SK-MEL-5 (cell line): Measurements from ENCODE around the gene MRPS26. TPM values are rescaled to one million over a fixed set of nuclear protein-coding genes. Genes with fewer than 3 reads are reported as not detected.

ENCODE experiments used
- DNase-seq: peaks from one replicate; pipeline ENCODE4 v3.0.0-alpha.2; 2016; ENCODE audit warnings: low read depth, low spot score
- in situ Hi-C: cut with HindIII; loops from 2 replicates; pipeline ENCODE4 v1.10.0; 2016; ENCODE audit warnings: low sequenced_read_pairs, high pct_unique_total_duplicates, low pct_unique_long_range_greater_than_20kb
- total RNA-seq: library from RNA; depleted of rRNA; stranded (reverse); fragments of >200 nt; shearing (Covaris generic); gene quantifications from 2 replicates; pipeline ENCODE4 v1.2.3, GENCODE V29; 2014; rRNA removed

MRPS26 gene
- total RNA-seq, 1 experiment from 2014 or later = 82.3 TPM

DNA sequence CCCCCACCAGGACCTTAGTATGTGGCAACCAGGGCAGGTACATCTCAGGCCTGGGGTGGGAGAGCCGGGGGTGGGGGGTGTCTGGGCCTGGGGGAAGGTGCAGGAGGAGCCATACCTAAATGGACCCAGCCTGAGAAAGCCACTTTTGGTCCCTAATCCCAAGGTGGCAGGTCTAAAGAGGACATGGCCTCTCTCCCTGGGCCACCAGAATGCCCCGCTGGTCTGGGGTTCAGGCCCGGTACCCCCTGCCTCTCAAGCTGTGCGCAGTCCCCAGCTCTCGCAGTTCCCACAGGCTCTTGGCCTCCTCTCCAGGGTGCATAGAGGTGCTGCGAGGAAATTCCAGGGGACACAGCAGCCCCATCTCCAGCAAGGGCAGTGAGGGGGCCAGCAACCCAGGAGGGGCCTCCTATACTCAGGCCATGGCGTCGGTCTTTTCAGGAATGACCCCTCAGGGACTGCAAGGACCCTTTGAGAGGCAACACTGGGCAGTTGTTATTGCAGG lies 39.8 kb downstream of the MRPS26 start:
- no peak for DNase-seq
- in situ Hi-C loops = no loop called here

DNA sequence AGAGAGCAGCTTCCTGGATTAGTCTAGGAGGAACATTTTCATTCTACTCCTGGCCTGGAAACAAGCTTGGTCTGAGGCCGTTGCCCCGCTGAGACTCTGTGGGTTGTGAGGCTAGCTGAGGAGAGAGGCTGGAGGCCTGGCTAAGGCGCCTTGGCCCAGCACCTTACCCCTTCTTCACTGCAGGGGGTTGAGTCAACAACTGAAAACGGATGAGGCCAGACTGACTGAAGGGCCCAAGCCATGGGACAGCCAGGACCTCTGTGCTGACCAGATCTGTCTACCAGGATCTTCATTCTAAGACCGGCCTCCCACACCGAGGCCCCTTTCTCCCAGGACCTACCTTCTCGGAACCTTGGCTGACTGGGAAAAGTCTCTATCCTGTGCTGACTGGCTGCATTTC lies 42.2 kb downstream of the MRPS26 start:
- in situ Hi-C loops = no loop called here
- DNase-seq = no peak

DNA sequence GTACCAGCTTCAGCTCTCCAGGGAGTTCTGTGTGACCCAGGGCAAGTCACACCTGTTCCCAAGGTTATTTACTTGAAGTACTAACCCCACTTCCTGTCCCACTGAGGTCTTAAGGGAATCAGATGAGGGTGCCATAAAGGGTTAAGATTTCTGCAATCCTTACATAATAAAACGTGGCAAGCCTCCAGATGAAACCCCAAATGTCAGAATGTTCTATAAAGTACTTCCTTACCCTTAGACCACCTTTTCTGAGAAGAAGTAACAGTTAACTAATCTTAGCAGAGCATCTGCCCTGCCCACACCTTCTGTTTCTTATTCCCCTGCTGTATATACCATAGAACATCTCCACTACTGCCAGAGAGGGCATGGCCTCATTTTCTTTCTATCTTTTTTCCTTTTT lies 44.7 kb downstream of the MRPS26 start:
- no peak for DNase-seq
- in situ Hi-C loops = no loop called here

DNA sequence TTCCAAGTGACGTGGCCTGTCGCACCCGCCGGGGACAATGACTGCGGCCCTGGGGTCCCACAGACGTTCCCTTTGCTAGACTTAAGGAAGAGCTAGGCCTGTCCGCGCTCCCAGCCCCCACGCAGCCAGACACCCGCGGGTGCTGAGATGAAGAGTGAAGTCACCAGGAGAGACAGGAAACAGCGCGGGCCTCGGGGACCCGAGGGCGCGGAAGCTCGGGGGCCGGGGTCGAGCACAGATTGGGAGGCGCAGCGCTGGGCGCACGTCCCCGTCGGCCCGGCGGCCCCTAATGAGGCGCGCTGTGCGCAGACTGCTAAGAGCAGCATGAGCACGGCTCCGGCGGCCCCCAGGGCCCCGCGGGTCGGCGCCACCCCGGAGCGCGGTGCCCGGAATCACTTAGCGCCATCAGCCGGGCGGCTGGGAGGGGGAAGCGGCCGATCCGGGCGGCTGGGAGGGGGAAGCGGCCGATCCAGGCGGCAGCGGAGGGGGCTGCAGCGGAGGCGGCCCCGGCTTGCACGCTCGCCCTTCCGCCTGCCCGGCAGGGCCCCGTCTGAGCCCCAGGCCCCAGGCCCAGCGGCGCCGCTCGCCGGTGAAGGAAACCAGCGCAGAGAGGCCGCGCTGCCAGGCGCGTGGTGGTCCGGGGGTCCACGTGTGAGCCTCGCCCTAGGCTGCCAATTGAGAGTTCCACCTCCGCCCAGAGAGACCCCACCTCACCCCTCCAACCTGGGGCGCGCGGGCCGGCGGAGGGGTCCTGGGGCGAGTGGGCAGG lies 46.9 kb downstream of the MRPS26 start:
- in situ Hi-C loops = no loop called here
- DNase-seq = no peak

DNA sequence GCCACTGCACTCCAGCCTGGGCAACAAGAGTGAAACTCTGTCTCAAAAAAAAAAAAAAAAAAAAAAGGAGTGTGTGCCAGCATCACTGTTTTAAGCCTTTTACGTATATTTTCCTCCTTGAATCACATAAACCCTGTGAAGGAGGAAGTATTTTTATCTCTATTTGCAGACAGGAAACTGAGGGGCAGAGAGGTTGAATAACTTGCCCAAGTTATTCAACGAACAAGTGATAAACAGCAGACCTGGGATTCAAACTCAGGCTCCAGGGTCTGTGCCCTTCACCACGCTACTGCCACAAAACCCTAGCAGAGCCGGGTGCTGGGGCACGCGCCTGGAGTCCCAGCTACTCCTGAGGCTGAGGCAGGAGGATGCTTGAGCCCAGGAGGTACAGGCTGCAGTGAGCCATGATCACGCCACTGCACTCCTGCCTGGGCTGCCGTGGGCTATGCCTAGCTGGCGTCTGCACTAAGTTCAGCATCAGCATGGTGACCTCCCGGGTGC lies 48.1 kb downstream of the MRPS26 start:
- in situ Hi-C loops = no loop called here

DNA sequence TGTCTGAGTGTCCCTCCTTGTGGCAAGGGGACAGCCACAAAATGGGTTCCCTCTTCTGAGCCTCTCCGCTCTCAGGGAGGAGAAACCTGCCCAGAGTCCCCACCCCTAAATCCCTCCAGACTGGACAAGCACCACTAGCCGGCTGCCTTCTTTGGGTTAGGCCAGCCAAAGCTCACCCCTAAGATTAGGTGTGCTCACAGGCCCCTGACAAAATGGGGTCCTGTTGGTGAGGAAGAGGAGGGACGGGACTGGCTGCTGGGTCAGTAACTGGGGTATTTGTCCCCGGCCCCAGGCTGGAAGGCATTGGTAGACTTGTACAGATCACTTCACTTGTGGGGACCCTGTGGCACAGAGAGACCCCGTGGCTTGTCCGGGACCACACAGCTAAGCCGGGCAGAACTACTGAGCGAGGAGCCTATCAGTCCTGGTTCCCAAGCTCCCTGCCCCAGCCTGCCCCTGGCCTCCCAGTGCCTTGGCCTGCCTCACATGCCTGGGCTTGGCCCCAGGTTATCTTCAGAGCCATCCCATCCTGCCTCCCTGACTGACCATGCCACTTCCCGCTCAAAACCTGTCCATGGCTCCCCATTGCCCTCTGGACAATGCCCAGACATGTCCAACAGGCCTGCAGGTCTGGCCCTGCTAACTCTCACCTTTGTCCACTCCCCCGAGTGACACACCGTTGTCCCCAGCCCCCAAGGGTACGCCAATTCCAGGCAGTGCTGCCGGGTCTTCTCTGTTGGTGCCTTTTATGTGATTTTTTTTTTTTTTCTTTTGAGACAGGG lies 49.2 kb downstream of the MRPS26 start:
- DNase-seq = no peak
- in situ Hi-C loops = no loop called here

More for the DNA sequence above, 48.1 kb downstream of the MRPS26 start:
- DNase-seq = no peak

Other genes starting within 250 kb of the MRPS26 start
- gene CPXM1, start 245.4 kb upstream of the MRPS26 start, total RNA-seq = 0.48 and 0.98 TPM in 2 replicates
- gene C20orf141, start 231.1 kb upstream of the MRPS26 start, total RNA-seq = 0.88 TPM in 1 of 2 replicates, not detected in the other
- gene TMEM239, start 229.7 kb upstream of the MRPS26 start, total RNA-seq = not detected in 2 replicates
- gene PCED1A, start 205.4 kb upstream of the MRPS26 start, total RNA-seq = 17.2 and 22.6 TPM in 2 replicates
- 39.0 and 39.7 TPM in 2 replicates for gene VPS16, start 205.3 kb upstream of the MRPS26 start, total RNA-seq
- 35.2 and 45.5 TPM in 2 replicates for gene PTPRA, start 172.6 kb upstream of the MRPS26 start, total RNA-seq
- not detected in 2 replicates for gene GNRH2, start 2.4 kb upstream of the MRPS26 start, total RNA-seq
- gene OXT, start 25.6 kb downstream of the MRPS26 start, total RNA-seq = not detected in 2 replicates
- not detected in 2 replicates for gene AVP, start 38.7 kb downstream of the MRPS26 start, total RNA-seq
- 43.5 and 50.5 TPM in 2 replicates for gene FASTKD5, start 113.8 kb downstream of the MRPS26 start, total RNA-seq
- gene UBOX5, start 113.8 kb downstream of the MRPS26 start, total RNA-seq = 4.4 and 5.6 TPM in 2 replicates
- 5.1 and 5.2 TPM in 2 replicates for gene LZTS3, start 127.5 kb downstream of the MRPS26 start, total RNA-seq
- gene DDRGK1, start 158.6 kb downstream of the MRPS26 start, total RNA-seq = 85.3 and 85.5 TPM in 2 replicates
- gene ITPA, start 163.4 kb downstream of the MRPS26 start, total RNA-seq = 158 and 187 TPM in 2 replicates
- 0.82 and 1.8 TPM in 2 replicates for gene SLC4A11, start 193.1 kb downstream of the MRPS26 start, total RNA-seq